HCT116 (cell line): ENCODE results near the gene ATP8B4. TPM values are rescaled to one million over a fixed set of nuclear protein-coding genes. Genes with fewer than 3 reads are reported as not detected.

Source experiments
- ATAC-seq: fragments of 200-7000 bp; cut with Tn5 transposase; 2 replicates; pipeline ENCODE4 v1.9.1; 2020; ENCODE audit warnings: mild to moderate bottlenecking, moderate library complexity
- BruUV-seq: library from RNA; stranded (reverse); fragments of 400-500 nt; replicated peaks from 2 replicates; lab custom pipeline; 2021; lab: Mats Ljungman, UMichigan
- CTCF ChIA-PET: fragments of 300-600 bp; sonication (Branson Sonifier 250); formaldehyde crosslinking; loops from one replicate; lab custom pipeline; 2021; ENCODE audit warnings: antibody characterized with exemption; lab: Charles Lee
- POLR2A ChIA-PET: fragments of 300-600, 350-600 bp; sonication (Branson Sonifier 250); formaldehyde crosslinking; loops from one replicate; lab custom pipeline; 2021; ENCODE audit warnings: antibody characterized with exemption; lab: Charles Lee
- RAD21 ChIA-PET, 2 experiments: fragments of 300-600 bp; sonication (Branson Sonifier 250); formaldehyde crosslinking; loops; one replicate each; lab custom pipeline; 2023; ENCODE audit warnings: low total read pairs in 2 of 2; ENCODE audit not compliant: uncharacterized antibody in 2 of 2, unreplicated experiment in 2 of 2, low non-redundant PET in 1 of 2; lab: Charles Lee
- DNase-seq: peaks from one replicate; pipeline ENCODE4 v3.0.0-alpha.2; 2010; ENCODE audit warnings: low read depth, low spot score
- H2AFZ ChIP-seq: fragments of 200-600 bp; shearing (Covaris generic), sonication (generic); 2 replicates; pipeline ENCODE4 v1.6.1; 2017; ENCODE audit warnings: low read depth, mixed run types, mixed read lengths, antibody characterized with exemption, low read length; ENCODE audit not compliant: poor library complexity, severe bottlenecking
- H3K27ac ChIP-seq: 2 replicates; pipeline ENCODE4 v1.5.1; 2012; ENCODE audit warnings: low read depth, low read length
- H3K27me3 ChIP-seq: fragments of 200-600 bp; sonication (generic); 2 replicates; pipeline ENCODE4 v1.6.1; 2016; ENCODE audit warnings: mixed run types, low read length, mixed read lengths; ENCODE audit not compliant: insufficient read depth
- H3K36me3 ChIP-seq, 2 experiments: fragments of 200-500 bp in 1 of 2; fragments of 200-600 bp in 1 of 2; sonication (Bioruptor generic) in 1 of 2; sonication (generic) in 1 of 2; 2 replicates each; pipeline versions ENCODE4 v1.5.1 to v1.6.1; 2014 to 2016; ENCODE audit warnings: low read length in 2 of 2, inconsistent platforms in 1 of 2, mixed read lengths in 1 of 2, mixed run types in 1 of 2; ENCODE audit not compliant: insufficient read depth in 2 of 2, control insufficient read depth in 1 of 2
- H3K4me1 ChIP-seq, 2 experiments: fragments of 200-600 bp in 1 of 2; sonication (generic) in 1 of 2; 2 replicates each; pipeline versions ENCODE4 v1.5.1 to v1.6.1; 2012 to 2017; ENCODE audit warnings: low read length in 2 of 2, inconsistent platforms in 1 of 2, mild to moderate bottlenecking in 1 of 2, mixed read lengths in 1 of 2, mixed run types in 1 of 2, moderate library complexity in 1 of 2; ENCODE audit not compliant: insufficient read depth in 2 of 2, control insufficient read depth in 1 of 2
- H3K4me2 ChIP-seq: fragments of 200-600 bp; sonication (generic); 2 replicates; pipeline ENCODE4 v1.6.1; 2017; ENCODE audit warnings: mixed run types, low read length, mixed read lengths
- H3K4me3 ChIP-seq, 2 experiments: fragments of 200-600 bp in 1 of 2; sonication (generic) in 1 of 2; replicated peaks in 1 of 2; 2 replicates each; pipeline ENCODE4 v1.5.1; 2011 to 2016; ENCODE audit warnings: low read length in 2 of 2, control low read depth in 1 of 2, low read depth in 1 of 2, mild to moderate bottlenecking in 1 of 2, mixed read lengths in 1 of 2, mixed run types in 1 of 2
- H3K79me2 ChIP-seq: fragments of 200-600 bp; sonication (generic); 2 replicates; pipeline ENCODE4 v1.6.1; 2017; ENCODE audit warnings: mild to moderate bottlenecking, mixed run types, low read length, moderate library complexity, mixed read lengths; ENCODE audit not compliant: insufficient read depth
- H3K9ac ChIP-seq: fragments of 200-600 bp; sonication (generic); 2 replicates; pipeline ENCODE4 v1.6.1; 2016; ENCODE audit warnings: low read length, mixed read lengths
- H3K9me2 ChIP-seq: fragments of 200-600 bp; sonication (generic), shearing (Covaris generic); 2 replicates; pipeline ENCODE4 v1.6.1; 2017; ENCODE audit warnings: mixed run types, mild to moderate bottlenecking, moderate library complexity; ENCODE audit not compliant: insufficient read depth
- H3K9me3 ChIP-seq, 2 experiments: fragments of 200-500 bp in 1 of 2; fragments of 200-600 bp in 1 of 2; sonication (Bioruptor generic) in 1 of 2; sonication (generic) in 1 of 2; 2 replicates each; pipeline ENCODE4 v1.6.1; 2014 to 2017; ENCODE audit warnings: low read length in 2 of 2, mixed read lengths in 2 of 2, inconsistent platforms in 1 of 2, low read depth in 1 of 2, mild to moderate bottlenecking in 1 of 2, mixed run types in 1 of 2, moderate library complexity in 1 of 2; ENCODE audit not compliant: control insufficient read depth in 1 of 2, insufficient read depth in 1 of 2
- H4K20me1 ChIP-seq: fragments of 200-600 bp; sonication (generic), shearing (Covaris generic); 2 replicates; pipeline ENCODE4 v1.6.1; 2017; ENCODE audit warnings: mixed run types, mild to moderate bottlenecking, moderate library complexity; ENCODE audit not compliant: insufficient read depth
- ATF3 ChIP-seq: IDR thresholded peaks from 2 replicates; pipeline ENCODE4 v1.6.1; 2012
- CEBPB ChIP-seq: IDR thresholded peaks from 2 replicates; pipeline ENCODE4 v1.6.1; 2012; ENCODE audit warnings: low read depth
- CTCF ChIP-seq, 3 experiments: fragments of 200-600 bp in 1 of 3; sonication (generic) in 1 of 3; IDR thresholded peaks in 2 of 3; conservative IDR thresholded peaks in 1 of 3; 2 replicates each; pipeline ENCODE4 v1.5.1; 2012 to 2017; ENCODE audit warnings: low read depth in 2 of 3, low read length in 2 of 3, antibody characterized with exemption in 1 of 3, borderline replicate concordance in 1 of 3, control low read depth in 1 of 3, mild to moderate bottlenecking in 1 of 3, mixed read lengths in 1 of 3, mixed run types in 1 of 3, moderate library complexity in 1 of 3; ENCODE audit not compliant: insufficient read depth in 1 of 3
- ELF1 ChIP-seq: IDR thresholded peaks from 2 replicates; pipeline ENCODE4 v1.6.1; 2012; ENCODE audit warnings: low read depth, borderline replicate concordance
- JUND ChIP-seq: IDR thresholded peaks from 2 replicates; pipeline ENCODE4 v1.6.1; 2012
- POLR2A ChIP-seq: IDR thresholded peaks from 2 replicates; pipeline ENCODE4 v1.7.0; 2011; ENCODE audit warnings: borderline replicate concordance; ENCODE audit not compliant: insufficient read depth, insufficient read length; ENCODE audit errors: extremely low read depth
- SIN3A ChIP-seq: IDR thresholded peaks from 2 replicates; pipeline ENCODE4 v1.6.1; 2012; ENCODE audit warnings: low read depth
- SRF ChIP-seq: IDR thresholded peaks from 2 replicates; pipeline ENCODE4 v1.6.1; 2012; ENCODE audit warnings: low read depth
- TCF7L2 ChIP-seq: IDR thresholded peaks from 2 replicates; pipeline ENCODE4 v1.7.0; 2011; ENCODE audit warnings: borderline replicate concordance, inconsistent platforms; ENCODE audit not compliant: insufficient read depth, insufficient read length; ENCODE audit errors: extremely low read depth
- ZFX ChIP-seq: fragments of 450-650 bp; IDR thresholded peaks from 2 replicates; pipeline ENCODE4 v1.6.1; 2017
- ZNF274 ChIP-seq: fragments of 200-500 bp; sonication (Bioruptor generic); IDR thresholded peaks from 2 replicates; pipeline ENCODE4 v1.6.1; 2014; ENCODE audit warnings: mild to moderate bottlenecking, low read depth, low read length, inconsistent platforms
- intact Hi-C: fragments of 100-400 bp; cut with micrococcal nuclease; formaldehyde crosslinking; loops from 2 replicates; pipeline ENCODE4 v1.10.0; 2022
- total RNA-seq: library from RNA; stranded (reverse); gene quantifications from one replicate; pipeline ENCODE4 v1.2.1, GENCODE V29; 2021; ENCODE audit not compliant: unreplicated experiment

Gene ATP8B4
- total RNA-seq, 1 experiment from 2014 or later, result 0.25 TPM

- ChIA-PET CTCF (no interaction called here), RAD21 (no interaction called here), POLR2A (no interaction called here)
- ATAC-seq (no peak), DNase-seq (no peak)
- H3K79me2 ChIP-seq, result no peaks in the 10 kb centered on the region
- H3K4me3 ChIP-seq, result no peak overlapping the region
- no peak overlapping the region for H2AFZ ChIP-seq
- no peaks in the 10 kb centered on the region for H3K36me3 ChIP-seq
- H3K27ac ChIP-seq, result no peak overlapping the region
- no peaks in the 10 kb centered on the region for H4K20me1 ChIP-seq
- no peak overlapping the region for H3K9ac ChIP-seq
- H3K4me1 ChIP-seq, result no peaks in the 10 kb centered on the region
- no peaks in the 10 kb centered on the region for H3K27me3 ChIP-seq
- intact Hi-C loops, result no loop called here
- BruUV-seq, result no TSS peak
- H3K9me2 ChIP-seq, result no peaks in the 10 kb centered on the region
- TF ChIP-seq SIN3A (no peak), SRF (no peak), ZFX (no peak), CEBPB (no peak), ATF3 (no peak), JUND (no peak), TCF7L2 (no peak), ELF1 (no peak), ZNF274 (no peak), POLR2A (no peak), CTCF (IDR thresholded peaks at IDR 0.05 in 2 of 3, conservative IDR thresholded peaks at IDR 0.05 in 1 of 3; ENCODE audit: borderline replicate concordance in 1 of 3, insufficient read depth in 1 of 3, low read depth in 2 of 3, low read length in 2 of 3) (no peak)
- peaks cover 0 to 5% of the 10 kb centered on the region in 2 experiments; a peak in 1 of 4 replicates for H3K9me3 ChIP-seq
- H3K4me2 ChIP-seq, result no peak overlapping the region
Observed at GRCh38 chr15:50044904-50045303, 74.1 kb downstream of the ATP8B4 start.
